Esophagus muscularis mucosa (tissue), 4 donors: Measurements from ENCODE around the gene CBX2. TPM values are rescaled to one million over a fixed set of nuclear protein-coding genes. Genes with fewer than 3 reads are reported as not detected.

Experiments used
- DNase-seq: peaks from one replicate; pipeline ENCODE4 v3.0.0-alpha.2; 2017; ENCODE audit errors: extremely low spot score
- H3K27ac ChIP-seq, 4 donors: fragments of 200-600 bp; sonication (generic); replicated peaks in 1 of 4; 1 replicate in 3 of 4; 2 replicates in 1 of 4; pipeline ENCODE4 v1.5.1; 2016 to 2019; ENCODE audit warnings: mild to moderate bottlenecking in 1 of 4
- H3K27me3 ChIP-seq, 4 donors: fragments of 200-600 bp; sonication (generic); one replicate each; pipeline versions ENCODE4 v1.5.1 to v1.6.0; 2016 to 2019
- H3K36me3 ChIP-seq, 4 donors: fragments of 200-600 bp; sonication (generic); one replicate each; pipeline ENCODE4 v1.5.1; 2016 to 2019
- H3K4me1 ChIP-seq, 4 donors: fragments of 200-600 bp; sonication (generic); one replicate each; pipeline ENCODE4 v1.5.1; 2016 to 2019
- H3K4me3 ChIP-seq, 4 donors: fragments of 200-600 bp; sonication (generic); 1 replicate in 2 of 4; 2 replicates in 2 of 4; pipeline ENCODE4 v1.5.1; 2016 to 2019; ENCODE audit warnings: mild to moderate bottlenecking in 4 of 4, moderate library complexity in 1 of 4
- H3K9me3 ChIP-seq, 4 donors: fragments of 200-600 bp; sonication (generic); 1 replicate in 3 of 4; 2 replicates in 1 of 4; pipeline ENCODE4 v1.5.1; 2016 to 2019
- CTCF ChIP-seq, 3 experiments: fragments of 200-600 bp in 2 of 3; fragments of 450-650 bp in 1 of 3; sonication (generic) in 2 of 3; IDR thresholded peaks; one replicate each; pipeline ENCODE4 v1.5.1; 2017 to 2019; ENCODE audit warnings: antibody characterized with exemption in 3 of 3, mild to moderate bottlenecking in 2 of 3, moderate library complexity in 1 of 3
- EP300 ChIP-seq: sonication (generic); formaldehyde crosslinking; IDR thresholded peaks from one replicate; pipeline ENCODE4 v1.6.1; 2017; ENCODE audit warnings: antibody characterized with exemption
- POLR2A ChIP-seq: fragments of 450-650 bp; IDR thresholded peaks from one replicate; pipeline ENCODE4 v1.6.1; 2017; ENCODE audit warnings: antibody characterized with exemption, moderate library complexity, mild to moderate bottlenecking, low read depth
- POLR2AphosphoS5 ChIP-seq, 2 donors: sonication (generic); formaldehyde crosslinking; IDR thresholded peaks; one replicate each; pipeline ENCODE4 v1.6.1; 2017; ENCODE audit warnings: antibody characterized with exemption in 2 of 2
- WGBS: methylation state at CpG from one replicate; pipeline ENCODE4 v1.1.5; 2018; 5-methylcytosine and 5-hydroxymethylcytosine counted together
- intact Hi-C: fragments of 100-400 bp; cut with DNase I; formaldehyde crosslinking; loops from one replicate; pipeline ENCODE4 v1.15.1; 2023
- total RNA-seq, 4 donors: library from RNA; depleted of rRNA; stranded (reverse); fragments of >200 nt; gene quantifications; one replicate each; pipeline versions ENCODE4 v1.1.0 to v1.2.1, GENCODE V29; 2016

CBX2 gene
- total RNA-seq, 4 donors from 2014 or later = 0.66 to 2.8 (median 1.5) TPM

DNA sequence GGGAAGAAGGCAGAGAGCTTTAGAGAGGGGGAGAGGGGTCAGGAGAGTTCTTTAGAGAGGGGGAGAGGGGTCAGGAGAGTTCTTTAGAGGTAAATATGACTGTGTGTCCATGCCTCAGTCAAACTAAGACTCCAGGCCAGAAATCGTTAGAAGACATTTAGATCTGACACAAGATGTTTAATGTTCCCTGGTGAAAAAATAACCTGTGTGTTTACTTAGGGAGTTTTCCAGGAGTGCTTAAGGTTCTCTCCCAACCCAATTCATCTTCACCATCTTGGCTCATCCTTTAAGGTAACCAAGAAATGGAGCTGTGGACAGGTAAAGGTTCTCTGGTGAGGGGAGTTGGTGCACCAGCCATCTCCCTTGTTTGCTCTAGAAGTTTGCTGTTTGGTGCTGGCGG is 51.5 kb downstream of the CBX2 start:
- H3K4me3 ChIP-seq = no peak overlapping the region
- no peak overlapping the region for H3K27ac ChIP-seq
- 66% methylated on average over 2 of the region's 2 CpGs for WGBS

GRCh38 chr17:79830303-79830702 is 52.4 kb downstream of the CBX2 start:
- peaks cover 0 to 25% (median 4%) of the 10 kb centered on the region in 4 donors for H3K27me3 ChIP-seq
- no peaks in the 10 kb centered on the region for H3K9me3 ChIP-seq
- WGBS = 75% methylated on average over 8 of the region's 8 CpGs
- intact Hi-C loops = no loop called here
- DNase-seq = no peak
- peaks cover 0 to 22% (median 20%) of the 10 kb centered on the region in 4 donors for H3K36me3 ChIP-seq
- H3K4me1 ChIP-seq = peaks cover 25 to 64% (median 37%) of the 10 kb centered on the region in 4 donors
- no peak for TF ChIP-seq CTCF (IDR thresholded peaks at IDR 0.05)
- TF ChIP-seq POLR2A = no peak
- no peak for TF ChIP-seq EP300
- TF ChIP-seq POLR2AphosphoS5 (IDR thresholded peaks at IDR 0.05) = no peak
- H3K4me3 ChIP-seq = no peak overlapping the region
- no peak overlapping the region for H3K27ac ChIP-seq

More for the DNA sequence above, 51.5 kb downstream of the CBX2 start:
- no peak for DNase-seq
- TF ChIP-seq EP300 = no peak
- no peak for TF ChIP-seq POLR2A
- TF ChIP-seq CTCF (IDR thresholded peaks at IDR 0.05) = no peak
- TF ChIP-seq POLR2AphosphoS5 (IDR thresholded peaks at IDR 0.05) = no peak
- peaks cover 0 to 31% (median 4%) of the 10 kb centered on the region in 4 donors for H3K27me3 ChIP-seq
- H3K4me1 ChIP-seq = peaks cover 25 to 62% (median 37%) of the 10 kb centered on the region in 4 donors
- H3K9me3 ChIP-seq = no peaks in the 10 kb centered on the region
- intact Hi-C loops = no loop called here
- peaks cover 0 to 14% (median 11%) of the 10 kb centered on the region in 4 donors for H3K36me3 ChIP-seq

DNA sequence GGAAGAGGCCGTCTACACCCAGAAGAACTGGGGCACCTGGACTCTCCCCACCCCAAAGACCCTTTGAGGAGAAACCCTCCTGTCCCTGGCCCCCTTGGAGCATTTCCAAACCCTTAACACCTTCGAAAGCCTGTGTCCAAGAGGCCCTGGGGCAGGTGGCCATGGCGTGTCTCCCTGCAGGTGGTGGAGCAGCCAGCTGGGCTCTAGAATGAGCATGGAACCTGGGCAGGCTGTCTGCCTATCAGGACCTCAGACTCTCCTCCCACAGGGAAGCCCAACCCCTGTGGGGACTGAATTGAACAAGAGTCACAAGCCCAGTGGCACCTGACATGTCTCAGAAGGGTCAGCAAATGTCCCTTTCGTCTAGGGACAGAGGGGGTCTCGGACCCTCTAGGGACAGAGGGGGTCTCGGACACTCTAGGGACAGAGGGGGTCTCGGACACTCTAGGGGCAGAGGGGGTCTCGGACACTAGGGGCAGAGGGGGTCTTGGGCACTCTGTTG is 52.9 kb downstream of the CBX2 start:
- intact Hi-C loops = no loop called here
- 98% methylated on average over 8 of the region's 8 CpGs for WGBS
- Histone ChIP-seq H3K36me3 (peaks cover 0 to 23% (median 22%) of the 10 kb centered on the region in 4 donors), H3K9me3 (no peaks in the 10 kb centered on the region), H3K27me3 (peaks cover 0 to 22% (median 4%) of the 10 kb centered on the region in 4 donors), H3K4me3 (no peak overlapping the region), H3K27ac (no peak overlapping the region), H3K4me1 (peaks cover 27 to 68% (median 41%) of the 10 kb centered on the region in 4 donors)
- no peak for TF ChIP-seq EP300
- no peak for TF ChIP-seq POLR2AphosphoS5 (IDR thresholded peaks at IDR 0.05)
- TF ChIP-seq POLR2A = no peak
- TF ChIP-seq CTCF (IDR thresholded peaks at IDR 0.05) = no peak
- no peak for DNase-seq

DNA sequence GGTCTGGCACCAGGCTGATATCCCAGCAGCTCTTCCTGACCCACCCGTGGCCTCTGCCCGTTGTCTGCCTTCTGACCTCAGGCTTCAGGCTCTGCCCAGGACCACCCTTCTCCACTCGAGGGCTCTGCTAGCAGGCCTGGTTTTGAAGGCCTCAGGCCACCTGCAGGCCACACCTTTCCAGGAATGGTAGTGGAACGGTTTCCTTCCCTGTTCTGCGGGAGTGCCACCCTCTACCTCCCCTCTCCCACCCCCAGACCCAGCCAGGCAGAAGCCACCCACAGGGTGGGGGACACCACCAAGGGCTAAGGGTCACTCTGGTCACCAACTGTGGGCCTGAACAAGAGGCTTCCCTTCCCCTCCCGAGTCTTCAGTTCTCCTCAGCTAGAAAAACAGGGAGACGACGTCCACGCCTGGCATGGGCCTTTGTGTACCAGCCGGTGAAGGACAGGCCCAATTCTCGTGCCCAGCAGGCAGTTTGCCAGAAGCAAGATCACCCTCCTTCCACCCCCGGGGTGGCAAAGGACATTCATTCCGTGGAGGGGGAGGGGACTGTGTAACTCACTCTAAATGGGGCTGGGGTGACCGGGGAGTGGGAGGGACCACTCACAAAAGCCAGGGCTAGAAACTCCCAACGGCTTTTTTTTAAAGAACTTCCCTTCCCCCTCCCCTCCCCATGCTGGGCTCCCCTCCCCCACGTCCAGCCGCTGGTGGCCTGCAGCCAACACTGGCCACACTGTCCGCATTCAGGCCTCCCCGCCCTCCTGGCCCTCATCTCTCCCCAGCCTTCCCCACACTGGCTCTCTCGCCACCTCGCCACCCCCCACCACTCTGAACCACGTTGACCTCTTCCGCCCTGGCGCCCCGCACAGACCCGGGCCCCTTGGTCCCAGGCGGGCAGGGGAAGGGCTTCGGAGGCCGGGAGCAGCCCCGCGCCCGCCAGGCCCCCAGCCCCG is 53.6 kb downstream of the CBX2 start:
- Histone ChIP-seq H3K36me3 (peaks cover 0 to 23% (median 22%) of the 10 kb centered on the region in 4 donors), H3K9me3 (no peaks in the 10 kb centered on the region), H3K27me3 (peaks cover 0 to 21% (median 2%) of the 10 kb centered on the region in 4 donors), H3K27ac (peak overlapping the region; percentile 16 to 61 (median 36)), H3K4me3 (peak overlapping the region; percentile 35 to 47 (median 40)), H3K4me1 (peaks cover 35 to 68% (median 42%) of the 10 kb centered on the region in 4 donors)
- TF ChIP-seq CTCF (IDR thresholded peaks at IDR 0.05) (no peak), POLR2AphosphoS5 (IDR thresholded peaks at IDR 0.05) (peak in 1 of 2 donors; percentile 11), POLR2A (no peak), EP300 (no peak)
- intact Hi-C loops = no loop called here
- no peak for DNase-seq
- 49% methylated on average over 16 of the region's 33 CpGs for WGBS
